Measurements from ENCODE around the gene CREB3L2.

CREB3L2 gene

GRCh38 chr7:137950967-137951366 lies 50.9 kb downstream of the CREB3L2 start:
- no peak for DNase-seq (ENCODE audit: low read depth)

DNA sequence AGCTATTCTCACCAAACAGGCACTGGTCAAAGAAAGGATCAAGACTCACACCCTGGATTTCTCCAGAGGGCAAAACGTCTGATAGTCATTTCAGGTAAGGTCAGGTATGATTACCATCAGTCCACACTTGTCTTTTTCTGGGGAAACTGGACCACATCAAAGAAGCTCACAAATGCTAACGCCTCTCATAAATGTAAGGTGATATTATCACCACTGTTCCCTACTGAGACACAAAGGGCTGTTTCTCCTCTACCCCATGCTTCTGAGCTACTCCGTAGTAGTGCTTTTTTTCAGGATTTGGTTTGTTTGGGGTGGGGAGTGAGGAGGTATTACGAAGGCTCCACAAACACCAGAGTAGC lies 51.6 kb downstream of the CREB3L2 start:
- no peak for DNase-seq (ENCODE audit: low read depth)

- DNase-seq (ENCODE audit: low read depth): no peak
Measured at GRCh38 chr7:137949416-137950262, 52.2 kb downstream of the CREB3L2 start.

DNA sequence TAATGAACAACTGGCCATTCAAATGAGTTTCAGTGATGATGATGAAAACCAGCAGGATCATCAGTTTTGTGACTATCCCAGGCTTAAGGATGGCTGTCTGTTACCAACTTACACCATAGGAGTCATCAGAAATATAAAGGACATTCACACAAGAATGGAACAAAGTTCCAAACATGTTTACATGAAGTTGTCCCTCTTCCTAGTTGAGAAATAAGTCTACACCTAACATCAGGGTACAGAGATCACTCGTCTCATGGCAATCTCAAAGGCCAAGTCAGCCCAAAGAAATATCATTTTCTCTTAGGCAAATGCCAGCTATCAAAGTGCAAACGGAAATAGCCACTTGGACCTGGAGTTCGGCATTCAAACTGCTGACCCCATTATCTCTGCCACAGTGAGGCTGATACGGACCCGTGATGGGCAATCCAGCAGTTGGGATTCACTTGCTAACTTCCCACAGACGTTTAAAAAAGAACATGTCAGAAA lies 53.0 kb downstream of the CREB3L2 start:
- DNase-seq (ENCODE audit: low read depth): no peak

DNA sequence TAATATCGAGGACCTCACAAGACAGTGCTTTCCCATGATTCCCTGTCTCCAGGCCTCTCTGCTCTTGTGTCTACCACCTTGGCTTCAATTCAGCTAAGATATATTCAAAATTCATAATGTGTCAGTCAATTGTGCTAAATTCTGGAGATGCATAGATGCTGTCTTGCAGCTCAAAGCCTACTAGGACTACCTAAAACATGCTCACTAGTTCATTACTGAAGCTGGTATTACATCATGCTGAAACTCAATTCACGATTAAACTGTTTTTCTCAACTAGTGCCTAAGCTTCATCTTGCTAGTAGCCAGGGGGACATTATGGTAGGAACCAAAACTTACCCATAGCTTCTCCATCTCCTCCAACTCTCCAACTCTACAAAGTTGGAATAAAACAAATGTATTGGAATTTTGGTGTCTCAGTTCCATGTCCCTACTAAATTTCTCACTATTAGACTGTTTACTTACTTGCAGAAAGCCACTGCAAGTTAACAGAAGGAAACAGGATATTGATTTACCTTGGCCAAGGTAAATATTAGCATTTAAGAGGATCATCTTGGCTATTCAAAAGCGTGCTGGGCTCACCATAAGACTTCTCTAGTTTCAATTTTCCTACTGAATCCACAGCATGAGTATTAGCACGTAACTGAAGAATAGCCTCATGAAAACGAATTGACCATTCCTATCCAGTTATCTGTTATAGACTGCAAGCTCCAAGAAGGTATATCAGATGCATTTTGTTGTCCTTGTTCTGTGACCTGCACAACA lies 53.6 kb downstream of the CREB3L2 start:
- no peak for DNase-seq (ENCODE audit: low read depth)

GRCh38 chr7:137947046-137947445 lies 54.8 kb downstream of the CREB3L2 start:
- DNase-seq (ENCODE audit: low read depth): no peak

GRCh38 chr7:137946011-137946410 lies 55.9 kb downstream of the CREB3L2 start:
- no peak for DNase-seq (ENCODE audit: low read depth)

DNA sequence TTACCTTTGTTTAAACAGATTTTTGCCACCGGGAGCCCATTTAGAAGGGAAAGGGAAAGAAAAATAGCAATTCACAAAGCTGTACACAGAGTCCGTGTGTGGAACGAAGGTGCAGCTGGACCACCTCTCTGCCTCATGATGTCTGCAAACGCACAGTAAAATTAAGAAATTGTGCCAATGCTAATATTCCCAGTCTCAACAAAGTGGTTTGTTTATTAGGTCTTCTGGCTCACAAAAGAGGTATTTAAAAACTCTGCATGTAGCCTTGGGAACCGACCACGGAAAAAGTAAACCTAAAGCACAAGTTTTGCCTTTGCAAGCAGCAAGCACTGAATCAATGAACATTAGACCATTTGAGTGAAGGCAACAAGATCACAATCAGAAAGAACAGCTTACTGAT lies 57.7 kb downstream of the CREB3L2 start:
- DNase-seq (ENCODE audit: low read depth): no peak

DNA sequence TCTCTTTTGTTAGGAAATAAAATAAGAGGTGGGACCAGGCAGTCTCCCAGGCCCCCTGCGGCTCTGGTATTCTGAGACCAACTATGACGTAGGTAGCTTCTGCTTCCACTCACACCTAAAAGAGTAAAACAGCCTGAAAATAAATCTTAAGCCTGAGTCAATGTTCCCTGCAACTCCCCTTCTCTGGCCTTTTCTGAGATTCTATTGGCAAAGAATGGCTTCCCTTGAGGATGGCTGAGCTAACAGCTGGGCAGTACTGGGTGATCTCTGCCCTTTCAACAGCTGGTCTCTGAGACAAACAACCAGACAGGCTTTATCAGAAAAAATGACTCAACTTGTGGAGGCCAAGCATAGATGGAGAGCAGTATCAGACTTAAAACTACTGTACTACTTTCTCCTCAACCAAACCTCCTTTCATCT lies 58.7 kb downstream of the CREB3L2 start:
- no peak for DNase-seq (ENCODE audit: low read depth)

DNA sequence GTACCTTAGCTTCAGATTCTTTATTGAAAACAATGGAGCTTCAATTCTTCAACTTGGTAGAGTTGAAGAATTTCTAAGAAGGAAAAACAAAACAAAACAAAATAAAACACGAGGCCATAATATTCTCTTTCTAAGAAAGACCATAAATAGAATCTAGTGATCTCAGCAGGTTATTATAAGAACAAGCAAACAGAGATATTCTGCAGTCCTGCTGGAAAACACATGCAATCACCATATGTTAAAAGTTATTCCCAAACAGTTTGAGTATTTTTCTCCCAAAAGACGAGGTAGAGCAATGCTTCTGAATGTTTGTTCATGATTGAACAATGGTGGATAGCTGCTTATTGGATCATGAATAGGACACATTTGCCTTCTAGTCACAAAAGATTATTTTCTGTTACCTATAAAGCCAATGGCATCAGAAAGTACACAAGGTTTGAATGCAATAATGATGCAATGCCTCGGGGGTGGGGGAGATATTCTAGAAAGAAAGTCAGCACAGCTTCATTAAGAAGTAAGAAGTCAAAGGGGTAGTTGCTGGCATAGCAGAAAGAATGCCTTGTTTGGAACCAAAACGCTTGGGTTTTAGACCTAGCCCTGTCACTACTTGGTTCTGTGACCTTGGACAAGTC lies 59.3 kb downstream of the CREB3L2 start:
- DNase-seq (ENCODE audit: low read depth): no peak

GRCh38 chr7:137940656-137941518 lies 61.0 kb downstream of the CREB3L2 start:
- DNase-seq (ENCODE audit: low read depth): no peak

- no peak for DNase-seq (ENCODE audit: low read depth)
Measured at GRCh38 chr7:137940218-137940617, 61.7 kb downstream of the CREB3L2 start.

DNA sequence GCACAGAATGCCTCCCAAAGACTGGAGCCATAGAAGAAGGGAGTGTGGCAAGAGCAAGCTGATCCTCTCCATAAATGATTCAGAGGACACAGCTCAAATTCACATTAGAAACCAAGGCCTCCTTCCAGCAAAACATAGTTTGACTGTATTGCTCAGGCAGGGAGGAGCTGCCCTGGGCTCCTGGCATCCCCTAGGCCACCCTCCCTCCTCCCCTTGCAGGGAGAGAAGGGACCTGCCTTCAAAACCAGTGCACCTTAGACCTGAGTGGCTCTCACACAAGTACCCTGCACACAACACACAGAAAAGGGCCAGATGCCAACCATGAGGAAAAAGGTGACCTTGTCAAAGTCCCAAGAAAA lies 64.7 kb downstream of the CREB3L2 start:
- no peak for DNase-seq (ENCODE audit: low read depth)

DNA sequence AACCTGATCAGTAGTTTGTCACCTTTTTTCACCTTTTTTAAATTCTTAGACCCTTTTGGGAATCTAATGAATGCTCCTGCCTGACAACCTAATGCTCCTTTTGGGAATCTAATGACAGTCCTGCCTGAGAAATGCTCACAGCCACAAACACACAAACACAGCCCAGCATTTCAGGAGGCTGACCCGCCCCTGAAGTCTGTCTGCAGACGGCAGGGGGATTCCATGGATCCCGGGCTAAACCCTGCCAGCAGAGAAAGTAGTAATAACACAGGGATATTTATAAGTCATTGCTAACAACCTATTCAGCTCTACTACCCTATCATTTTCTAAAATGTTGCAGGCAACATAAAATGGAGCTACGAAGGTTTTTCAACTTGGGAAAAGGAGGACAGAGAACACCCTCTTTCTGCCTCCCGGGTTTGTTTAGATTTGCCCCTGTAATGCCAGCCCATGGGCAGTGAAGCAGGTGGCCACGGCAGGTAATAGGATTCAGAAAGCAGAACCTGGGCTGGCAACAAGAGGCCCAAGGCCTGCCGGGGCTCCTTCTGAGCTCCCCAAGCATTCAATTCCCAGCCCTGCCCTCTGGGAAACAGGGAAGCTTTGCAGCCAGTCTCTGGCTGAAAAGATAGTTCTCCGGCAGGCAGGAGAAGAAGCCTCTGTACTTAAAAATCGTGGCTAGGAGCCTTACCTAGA lies 65.2 kb downstream of the CREB3L2 start:
- DNase-seq (ENCODE audit: low read depth): no peak

GRCh38 chr7:137935884-137936508 lies 65.9 kb downstream of the CREB3L2 start:
- no peak for DNase-seq (ENCODE audit: low read depth)

DNA sequence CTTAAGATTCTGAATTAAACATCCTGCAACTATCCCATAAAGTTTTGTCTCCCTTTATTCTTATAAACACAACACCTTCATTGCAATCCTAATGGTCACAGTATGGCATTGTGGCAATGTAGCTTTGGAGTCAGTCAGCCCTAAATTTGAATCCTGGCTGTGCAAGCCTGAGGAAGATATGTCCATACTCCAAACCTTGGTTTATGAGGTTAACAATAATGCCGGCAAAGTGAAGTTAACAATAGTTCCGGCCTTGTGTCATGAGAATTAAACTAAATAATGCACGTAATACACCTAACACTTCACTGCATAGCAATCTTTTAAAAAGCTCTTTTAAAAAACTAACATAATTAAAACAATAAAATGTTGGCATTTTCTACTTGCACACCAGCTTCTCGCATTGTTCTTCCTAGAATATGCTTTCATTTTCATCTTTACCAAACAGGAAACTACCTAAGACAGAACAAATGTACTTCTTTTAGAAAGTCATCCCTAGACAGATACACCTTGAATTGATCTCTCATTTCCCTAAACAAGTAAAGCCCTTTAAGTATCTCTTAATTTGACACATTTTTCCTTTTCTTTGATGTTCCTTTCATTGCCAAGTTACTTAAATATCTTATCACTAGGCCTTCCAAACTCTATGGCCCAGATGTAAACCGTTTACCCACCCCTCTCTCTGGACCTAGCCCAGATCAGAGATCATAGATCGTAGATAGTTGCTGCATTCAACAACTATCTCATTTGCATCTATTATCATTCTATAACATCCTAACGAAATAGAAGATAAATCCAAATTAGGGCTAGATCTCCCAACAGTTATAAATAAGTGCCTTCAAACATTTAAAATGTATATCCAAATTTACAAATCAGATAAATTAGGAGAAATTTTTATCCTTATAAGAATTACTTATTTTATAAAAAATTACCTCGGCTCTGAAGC lies 66.7 kb downstream of the CREB3L2 start:
- DNase-seq (ENCODE audit: low read depth): no peak

GRCh38 chr7:137934176-137934826 lies 67.6 kb downstream of the CREB3L2 start:
- DNase-seq (ENCODE audit: low read depth): no peak

DNA sequence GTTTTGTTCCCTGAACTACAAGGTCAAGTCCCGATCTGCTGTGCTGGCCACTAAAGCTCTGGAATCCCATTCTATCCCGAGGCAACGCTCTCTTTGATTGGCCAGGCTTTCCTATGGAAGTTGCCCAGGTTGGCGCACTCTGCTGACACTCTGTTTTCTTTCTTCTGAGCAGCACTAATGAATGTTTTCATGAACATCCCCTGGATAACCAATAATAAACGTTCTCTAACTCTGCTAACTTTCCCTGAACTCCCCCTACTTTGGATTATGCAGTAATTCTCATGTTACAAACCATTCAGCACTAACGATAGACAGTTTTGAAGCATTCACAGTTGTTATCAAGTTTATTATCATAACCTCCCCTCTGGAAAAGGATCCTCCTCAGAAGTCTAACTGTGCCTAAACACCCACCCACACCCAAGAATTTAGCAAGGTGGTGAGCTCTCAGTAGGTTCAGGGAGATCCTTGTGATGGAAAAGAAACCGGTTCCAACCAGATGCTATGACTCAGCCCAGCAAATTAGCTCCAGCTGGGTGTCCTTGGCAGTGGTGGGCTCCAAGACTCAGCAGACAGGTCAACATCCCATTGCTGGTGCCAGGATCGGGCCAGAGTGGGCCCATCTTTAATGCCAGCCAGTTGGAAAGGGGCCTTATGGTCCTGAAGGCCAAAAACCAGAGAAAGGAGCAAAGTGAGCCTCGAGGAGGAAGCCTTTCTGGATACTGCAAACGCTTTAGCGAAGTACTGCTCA lies 68.4 kb downstream of the CREB3L2 start:
- DNase-seq (ENCODE audit: low read depth): no peak
